Caco-2 (cell line): ENCODE data around the gene CFAP161. TPM values are rescaled to one million over a fixed set of nuclear protein-coding genes. Genes with fewer than 3 reads are reported as not detected.

ENCODE experiments used
- BruUV-seq: library from RNA; stranded (reverse); fragments of 400-500 nt; replicated peaks from 2 replicates; lab custom pipeline; 2021; lab: Mats Ljungman, UMichigan
- CTCF ChIA-PET: fragments of 300-600 bp; sonication (Branson Sonifier 250); formaldehyde crosslinking; loops from one replicate; lab custom pipeline; 2022; ENCODE audit warnings: antibody characterized with exemption; lab: Charles Lee
- POLR2A ChIA-PET: fragments of 300-600 bp; sonication (Branson Sonifier 250); formaldehyde crosslinking; loops from one replicate; lab custom pipeline; 2022; ENCODE audit warnings: antibody characterized with exemption; lab: Charles Lee
- DNase-seq, 2 experiments: peaks; one replicate each; pipeline versions ENCODE4 v3.0.0 to v3.0.0-alpha.2; 2020 to 2022
- H3K27me3 ChIP-seq: replicated peaks from 2 replicates; pipeline ENCODE4 v1.6.0; 2011; ENCODE audit warnings: low read length; ENCODE audit not compliant: control insufficient read depth, insufficient read depth
- H3K36me3 ChIP-seq: 2 replicates; pipeline ENCODE4 v1.5.1; 2011; ENCODE audit warnings: low read length; ENCODE audit not compliant: control insufficient read depth, insufficient read depth
- H3K4me1 ChIP-seq: fragments of 250-450 bp; sonication (Bioruptor Pico); 2 replicates; pipeline ENCODE4 v1.5.1; 2020; ENCODE audit warnings: mild to moderate bottlenecking
- H3K4me3 ChIP-seq: 2 replicates; pipeline ENCODE4 v1.5.1; 2011; ENCODE audit warnings: low read depth, mild to moderate bottlenecking, control low read depth, low read length
- H3K9me3 ChIP-seq: fragments of 250-450 bp; sonication (Bioruptor Pico); 2 replicates; pipeline ENCODE4 v1.5.1; 2020; ENCODE audit warnings: mild to moderate bottlenecking, moderate library complexity
- H3K27ac Mint-ChIP-seq: one replicate; pipeline ENCODE4 v1.8.0; 2022; ENCODE audit warnings: mixed read lengths; ENCODE audit not compliant: unreplicated experiment
- H3K27me3 Mint-ChIP-seq: one replicate; pipeline ENCODE4 v1.8.0; 2022; ENCODE audit warnings: mixed read lengths; ENCODE audit not compliant: insufficient read depth, unreplicated experiment
- H3K36me3 Mint-ChIP-seq: one replicate; pipeline ENCODE4 v1.8.0; 2022; ENCODE audit warnings: mild to moderate bottlenecking, mixed read lengths; ENCODE audit not compliant: insufficient read depth, unreplicated experiment
- H3K4me1 Mint-ChIP-seq: one replicate; pipeline ENCODE4 v1.8.0; 2022; ENCODE audit warnings: low read depth, mixed read lengths; ENCODE audit not compliant: unreplicated experiment
- H3K4me3 Mint-ChIP-seq: one replicate; pipeline ENCODE4 v1.8.0; 2022; ENCODE audit warnings: mild to moderate bottlenecking, moderate library complexity, mixed read lengths; ENCODE audit not compliant: unreplicated experiment
- H3K9me3 Mint-ChIP-seq: one replicate; pipeline ENCODE4 v1.8.0; 2022; ENCODE audit warnings: mixed read lengths; ENCODE audit not compliant: unreplicated experiment
- intact Hi-C: fragments of 100-400 bp; cut with micrococcal nuclease; formaldehyde crosslinking; loops from one replicate; pipeline ENCODE4 v1.10.0; 2022; ENCODE audit not compliant: unreplicated experiment
- total RNA-seq: library from RNA; stranded (reverse); gene quantifications from 2 replicates; pipeline ENCODE4 v1.2.3, GENCODE V29; 2022
- TF ChIP-seq, protein P1 (sequence below), 2 experiments: fragments of 200-600 bp in 1 of 2; IDR thresholded peaks; 1 replicate in 1 of 2; 2 replicates in 1 of 2; pipeline versions ENCODE4 v1.5.1 to v1.8.0; 2011 to 2022; ENCODE audit warnings: antibody characterized with exemption in 1 of 2, control low read depth in 1 of 2, inconsistent platforms in 1 of 2, low read depth in 1 of 2, low read length in 1 of 2, mild to moderate bottlenecking in 1 of 2, moderate library complexity in 1 of 2; ENCODE audit not compliant: insufficient read depth in 1 of 2, severe bottlenecking in 1 of 2, unreplicated experiment in 1 of 2

The CFAP161 gene
- total RNA-seq, 1 experiment from 2014 or later: not detected

DNA sequence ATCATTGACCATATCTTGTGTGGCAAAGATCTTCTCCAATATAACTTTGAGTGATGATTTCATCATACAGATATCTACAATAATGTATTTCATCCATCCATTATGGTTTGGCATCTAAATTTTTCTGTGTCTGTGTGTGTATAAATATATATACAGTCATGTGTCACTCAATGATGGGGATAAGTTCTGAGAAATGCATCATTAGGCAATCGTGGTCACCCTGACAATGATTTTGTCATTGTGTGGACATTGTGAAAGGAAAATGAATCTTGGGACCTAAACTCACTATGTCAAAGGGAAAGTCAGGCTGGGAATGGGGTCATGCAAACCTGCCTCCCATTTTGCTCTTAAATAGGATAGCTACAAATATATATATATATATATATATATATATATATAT is 12.4 kb downstream of the CFAP161 start:
- ChIA-PET CTCF (no interaction called here), POLR2A (no interaction called here)
- BruUV-seq: no TSS peak
- intact Hi-C loops: no loop called here
- Mint-ChIP-seq H3K4me1 (no peaks in the 10 kb centered on the region), H3K36me3 (no peaks in the 10 kb centered on the region), H3K9me3 (no peaks in the 10 kb centered on the region), H3K27me3 (peaks cover 15% of the 10 kb centered on the region), H3K4me3 (no peak overlapping the region), H3K27ac (no peak overlapping the region)
- DNase-seq: no peak
- H3K4me1 ChIP-seq: no peaks in the 10 kb centered on the region
- no peaks in the 10 kb centered on the region for H3K9me3 ChIP-seq
- H3K36me3 ChIP-seq: no peaks in the 10 kb centered on the region
- TF ChIP-seq, protein P1, sequence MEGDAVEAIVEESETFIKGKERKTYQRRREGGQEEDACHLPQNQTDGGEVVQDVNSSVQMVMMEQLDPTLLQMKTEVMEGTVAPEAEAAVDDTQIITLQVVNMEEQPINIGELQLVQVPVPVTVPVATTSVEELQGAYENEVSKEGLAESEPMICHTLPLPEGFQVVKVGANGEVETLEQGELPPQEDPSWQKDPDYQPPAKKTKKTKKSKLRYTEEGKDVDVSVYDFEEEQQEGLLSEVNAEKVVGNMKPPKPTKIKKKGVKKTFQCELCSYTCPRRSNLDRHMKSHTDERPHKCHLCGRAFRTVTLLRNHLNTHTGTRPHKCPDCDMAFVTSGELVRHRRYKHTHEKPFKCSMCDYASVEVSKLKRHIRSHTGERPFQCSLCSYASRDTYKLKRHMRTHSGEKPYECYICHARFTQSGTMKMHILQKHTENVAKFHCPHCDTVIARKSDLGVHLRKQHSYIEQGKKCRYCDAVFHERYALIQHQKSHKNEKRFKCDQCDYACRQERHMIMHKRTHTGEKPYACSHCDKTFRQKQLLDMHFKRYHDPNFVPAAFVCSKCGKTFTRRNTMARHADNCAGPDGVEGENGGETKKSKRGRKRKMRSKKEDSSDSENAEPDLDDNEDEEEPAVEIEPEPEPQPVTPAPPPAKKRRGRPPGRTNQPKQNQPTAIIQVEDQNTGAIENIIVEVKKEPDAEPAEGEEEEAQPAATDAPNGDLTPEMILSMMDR (IDR thresholded peaks at IDR 0.05; ENCODE audit: insufficient read depth in 1 of 2, low read depth in 1 of 2, low read length in 1 of 2, severe bottlenecking in 1 of 2, unreplicated experiment in 1 of 2): no peak
- no peaks in the 10 kb centered on the region for H3K27me3 ChIP-seq
- H3K4me3 ChIP-seq: no peak overlapping the region

DNA sequence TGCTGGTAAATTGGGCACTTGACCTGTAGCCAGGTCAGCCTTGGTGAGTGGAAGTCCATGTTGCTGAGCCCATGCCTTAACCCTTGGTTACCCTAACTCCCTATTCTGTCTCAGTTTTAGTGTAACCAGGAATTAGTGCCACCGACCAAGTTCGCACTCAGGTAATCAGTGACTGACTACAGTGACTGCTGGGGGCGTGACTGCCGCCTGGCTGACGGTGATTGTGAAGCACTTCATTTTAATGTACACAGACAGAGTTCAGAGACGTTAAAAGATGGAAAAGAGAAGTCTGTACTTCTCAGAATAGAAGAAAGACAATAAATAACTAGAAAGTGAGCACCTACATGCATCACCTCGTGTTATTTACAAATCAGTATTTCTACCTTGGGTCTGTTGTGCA is 17.3 kb downstream of the CFAP161 start:
- H3K9me3 Mint-ChIP-seq: no peaks in the 10 kb centered on the region
- H3K36me3 Mint-ChIP-seq: no peaks in the 10 kb centered on the region
- POLR2A ChIA-PET: no interaction called here
- H3K27me3 ChIP-seq: no peaks in the 10 kb centered on the region
- BruUV-seq: no TSS peak
- no peak overlapping the region for H3K4me3 ChIP-seq
- DNase-seq: no peak
- intact Hi-C loops: no loop called here
- H3K9me3 ChIP-seq: no peaks in the 10 kb centered on the region
- no peaks in the 10 kb centered on the region for H3K36me3 ChIP-seq
- H3K27me3 Mint-ChIP-seq: peaks cover 13% of the 10 kb centered on the region
- H3K4me1 Mint-ChIP-seq: no peaks in the 10 kb centered on the region
- TF ChIP-seq, protein P1 (IDR thresholded peaks at IDR 0.05; ENCODE audit: insufficient read depth in 1 of 2, low read depth in 1 of 2, low read length in 1 of 2, severe bottlenecking in 1 of 2, unreplicated experiment in 1 of 2): no peak
- CTCF ChIA-PET: interaction anchor here (2.8 kb wide), 1 partner anchor 115 kb away, joined by 11 read pairs; no protein-coding TSS in a partner anchor
- H3K4me1 ChIP-seq: no peaks in the 10 kb centered on the region
- H3K4me3 Mint-ChIP-seq: no peak overlapping the region
- no peak overlapping the region for H3K27ac Mint-ChIP-seq

DNA sequence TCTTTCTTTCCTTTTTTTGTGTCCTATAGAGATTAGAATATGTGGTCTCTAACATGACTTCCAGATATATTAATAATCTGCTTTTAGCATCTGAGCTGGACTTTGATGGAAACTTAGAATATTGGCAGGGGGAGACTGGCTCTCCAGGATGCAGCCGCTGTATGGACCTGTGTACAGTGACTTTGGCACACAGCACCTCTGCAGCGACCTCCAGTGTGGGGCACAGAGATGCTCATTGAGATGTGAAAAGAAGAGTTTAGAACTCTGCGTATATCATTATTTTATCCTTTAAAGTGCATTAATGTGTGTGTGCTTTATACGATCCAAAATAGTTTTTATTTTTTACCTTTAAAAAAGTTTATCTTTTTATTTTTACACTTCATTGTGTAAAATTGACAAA is 18.3 kb downstream of the CFAP161 start:
- Histone ChIP-seq H3K9me3 (no peaks in the 10 kb centered on the region), H3K4me3 (no peak overlapping the region), H3K4me1 (no peaks in the 10 kb centered on the region), H3K27me3 (no peaks in the 10 kb centered on the region), H3K36me3 (no peaks in the 10 kb centered on the region)
- DNase-seq: no peak
- peaks cover 8% of the 10 kb centered on the region for H3K9me3 Mint-ChIP-seq
- ChIA-PET CTCF (interaction anchor here (2.8 kb wide), 1 partner anchor 114 kb away, joined by 11 read pairs; no protein-coding TSS in a partner anchor), POLR2A (no interaction called here)
- H3K4me1 Mint-ChIP-seq: no peaks in the 10 kb centered on the region
- no peak overlapping the region for H3K27ac Mint-ChIP-seq
- intact Hi-C loops: no loop called here
- TF ChIP-seq, protein P1 (IDR thresholded peaks at IDR 0.05; ENCODE audit: insufficient read depth in 1 of 2, low read depth in 1 of 2, low read length in 1 of 2, severe bottlenecking in 1 of 2, unreplicated experiment in 1 of 2): no peak
- BruUV-seq: no TSS peak
- no peaks in the 10 kb centered on the region for H3K36me3 Mint-ChIP-seq
- peaks cover 12% of the 10 kb centered on the region for H3K27me3 Mint-ChIP-seq
- no peak overlapping the region for H3K4me3 Mint-ChIP-seq
